Measurements from ENCODE around the gene RCC2.
"Not testable (repeated sequence)": the region's sequence is repeated elsewhere in the genome, so short reads cannot be mapped to it uniquely, and the experiment has no call there.

RCC2 gene
- 128 to 261 reads per million in 2 experiments for total RNA-seq

DNA sequence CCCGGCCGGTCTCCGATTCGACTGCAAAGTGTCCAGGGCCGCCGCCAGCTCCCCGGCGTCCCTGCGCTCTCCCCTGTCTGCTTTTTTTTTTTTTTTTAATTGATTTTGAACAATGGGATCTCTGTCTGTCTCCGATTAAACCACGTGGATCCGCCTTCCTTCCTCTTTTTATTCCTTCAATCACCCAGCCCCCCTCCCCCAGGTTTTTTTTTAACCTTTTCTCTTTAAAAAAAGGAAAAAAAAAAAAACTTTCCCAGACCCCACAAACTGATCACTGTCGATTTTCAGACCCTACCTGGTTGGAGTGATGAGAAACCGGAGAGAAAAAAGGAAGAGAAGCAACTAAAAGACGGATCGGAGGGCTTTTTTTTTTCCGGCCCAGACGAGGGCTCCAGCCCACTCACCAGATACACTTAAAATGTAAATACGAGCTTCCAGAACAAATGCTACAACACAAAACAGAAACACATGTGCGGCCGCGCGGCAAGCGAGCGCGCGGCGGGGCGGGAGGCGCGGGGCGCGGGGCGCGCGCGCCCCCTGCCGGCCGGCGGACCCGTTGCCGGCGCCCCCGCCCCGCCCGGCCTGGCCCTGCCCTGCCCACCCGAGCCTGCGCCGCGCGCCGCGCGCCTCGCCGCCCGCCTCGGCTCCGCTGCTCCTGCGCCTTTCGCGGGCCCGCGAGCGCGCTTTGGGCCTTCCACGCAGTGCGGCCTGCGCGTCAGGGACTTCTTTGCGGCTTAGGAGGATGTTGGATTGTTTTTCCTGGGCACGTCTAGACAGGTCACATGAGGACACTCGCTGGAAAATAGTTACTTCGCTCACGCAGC, at the start of gene RCC2:
Gene RCC2 (minus strand): TSS at position 428 of the 824 bp plus-strand sequence. CDS start 1,163 bp downstream, outside the sequence.
- peak; percentile 60 for DNase-seq (ENCODE audit: low read depth)

DNA sequence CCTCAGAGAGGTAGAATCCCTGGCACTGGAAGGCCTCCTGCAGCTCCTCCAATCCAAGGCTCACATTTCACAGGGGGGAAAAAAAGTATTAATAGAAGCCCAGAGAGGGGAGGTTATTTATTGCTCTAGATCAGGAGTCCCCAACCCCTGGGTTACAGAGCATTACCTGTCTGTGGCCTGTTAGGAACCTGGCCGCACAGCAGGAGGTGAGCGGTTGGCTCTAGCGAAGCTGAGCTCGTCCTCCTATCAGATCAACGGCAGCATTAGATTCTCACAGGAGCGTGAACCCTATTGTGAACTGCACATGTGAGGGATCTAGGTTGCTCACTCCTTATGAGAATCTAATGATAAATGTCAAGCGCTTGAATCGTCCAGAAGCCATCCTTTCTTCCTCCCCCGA, 46.8 kb upstream of the RCC2 start:
- no peak for DNase-seq (ENCODE audit: low read depth)

DNA sequence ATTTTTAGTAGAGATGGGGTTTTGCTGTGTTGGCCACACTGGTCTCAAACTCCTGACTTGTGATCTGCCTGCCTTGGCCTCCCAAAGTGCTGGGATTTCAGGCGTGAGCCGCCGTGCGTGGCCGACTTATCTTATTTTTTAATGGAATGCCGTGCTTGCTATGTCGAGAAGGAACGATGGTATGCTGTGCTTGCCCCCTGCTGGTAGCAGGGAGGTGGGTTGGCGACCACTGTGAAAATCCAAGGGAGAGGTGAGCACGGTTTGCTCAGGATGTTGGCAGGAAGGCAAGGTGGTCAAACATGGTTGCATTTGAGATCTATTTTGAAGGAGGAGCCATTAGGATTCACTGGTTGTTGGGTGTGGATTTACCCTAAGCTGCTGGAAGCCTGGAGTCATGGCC, 45.8 kb upstream of the RCC2 start:
- no peak for DNase-seq (ENCODE audit: low read depth)

DNA sequence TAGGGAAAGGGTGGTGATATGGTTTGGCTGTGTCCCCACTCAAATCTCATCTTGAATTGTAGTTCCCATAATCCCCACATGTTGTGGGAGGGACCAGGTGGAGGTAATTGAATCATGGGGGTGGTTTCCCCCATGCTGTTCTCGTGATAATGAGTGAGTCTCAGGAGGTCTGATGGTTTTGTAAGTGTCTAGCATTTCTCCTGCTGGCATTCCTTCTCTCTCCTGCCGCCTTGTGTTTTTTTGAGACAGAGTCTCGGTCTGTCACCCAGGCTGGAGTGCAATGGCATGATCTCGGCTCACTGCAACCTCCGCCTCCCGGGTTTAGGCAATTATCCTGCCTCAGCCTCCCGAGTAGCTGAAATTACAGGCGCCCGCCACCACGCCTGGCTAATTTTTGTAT, 42.5 kb upstream of the RCC2 start:
- not testable (repeated sequence) for DNase-seq (ENCODE audit: low read depth)

DNA sequence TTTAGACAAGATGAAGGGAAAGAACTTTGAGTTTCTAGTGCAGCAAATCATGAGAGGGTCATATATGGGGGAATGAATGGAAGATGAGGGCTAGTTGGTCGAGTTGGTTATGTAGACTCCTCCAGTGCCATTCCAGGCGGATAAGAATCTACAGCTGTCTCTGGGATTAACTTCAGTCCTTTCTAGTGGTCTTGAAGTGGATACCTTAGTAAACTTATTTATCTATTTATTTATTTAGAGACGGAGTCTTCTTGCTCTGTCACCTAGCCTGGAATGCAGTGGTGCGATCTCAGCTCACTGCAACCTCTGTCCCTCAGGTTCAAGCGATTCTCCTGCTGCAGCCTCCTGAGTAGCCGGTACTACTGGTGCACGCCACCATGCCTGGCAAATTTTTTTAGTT, 41.4 kb upstream of the RCC2 start:
- no peak for DNase-seq (ENCODE audit: low read depth)

DNA sequence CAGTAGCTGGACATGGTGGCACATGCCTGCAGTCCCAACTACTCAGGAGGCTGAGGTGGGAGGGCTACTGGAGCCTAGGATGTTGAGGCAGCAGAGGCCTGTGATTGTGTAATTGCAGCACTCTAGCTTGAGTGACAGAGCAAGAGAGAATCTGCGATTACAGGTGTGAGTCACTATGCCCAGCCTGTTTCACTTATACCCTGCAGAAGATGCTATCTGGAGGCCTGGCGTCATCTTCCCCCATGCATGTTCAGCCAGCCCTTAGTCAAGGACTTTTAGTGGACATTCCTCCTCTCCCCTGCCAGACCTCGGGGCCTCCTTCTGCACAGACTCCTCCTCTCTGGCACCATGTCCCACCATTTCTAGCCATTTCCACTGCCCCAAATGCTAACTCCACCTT, 36.3 kb upstream of the RCC2 start:
- no peak for DNase-seq (ENCODE audit: low read depth)

DNA sequence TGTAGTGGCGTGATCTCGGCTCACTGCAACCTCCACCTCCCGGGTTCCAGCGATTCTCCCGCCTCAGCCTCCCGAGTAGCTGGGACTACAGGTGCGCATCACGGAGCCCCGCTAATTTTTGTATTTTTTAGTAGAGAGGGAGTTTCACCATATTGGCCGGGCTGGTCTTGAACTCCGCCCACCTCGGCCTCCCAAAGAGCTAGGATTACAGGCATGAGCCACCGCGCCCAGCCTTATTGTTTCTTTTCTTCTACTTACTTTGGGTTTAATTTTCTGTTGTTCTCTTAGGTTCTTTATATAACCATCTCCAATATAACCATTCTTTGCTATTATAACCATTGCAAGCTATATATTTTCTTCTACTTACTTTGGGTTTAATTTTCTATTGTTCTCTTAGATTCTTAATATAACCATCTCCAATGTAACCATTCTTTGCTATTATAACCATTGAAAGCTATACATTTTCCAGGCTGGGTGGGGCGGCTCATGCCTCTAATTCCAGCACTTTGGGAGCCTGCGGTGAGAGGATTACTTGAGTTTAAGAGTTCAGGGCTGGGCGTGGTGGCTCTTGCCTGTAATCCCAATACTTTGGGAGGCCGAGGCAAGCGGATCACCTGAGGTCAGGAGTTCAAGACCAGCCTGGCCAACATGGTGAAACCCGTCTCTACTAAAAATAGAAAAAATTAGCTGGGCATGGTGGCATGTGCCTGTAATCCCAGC, 35.5 kb upstream of the RCC2 start:
- DNase-seq (ENCODE audit: low read depth) = not testable (repeated sequence)

DNA sequence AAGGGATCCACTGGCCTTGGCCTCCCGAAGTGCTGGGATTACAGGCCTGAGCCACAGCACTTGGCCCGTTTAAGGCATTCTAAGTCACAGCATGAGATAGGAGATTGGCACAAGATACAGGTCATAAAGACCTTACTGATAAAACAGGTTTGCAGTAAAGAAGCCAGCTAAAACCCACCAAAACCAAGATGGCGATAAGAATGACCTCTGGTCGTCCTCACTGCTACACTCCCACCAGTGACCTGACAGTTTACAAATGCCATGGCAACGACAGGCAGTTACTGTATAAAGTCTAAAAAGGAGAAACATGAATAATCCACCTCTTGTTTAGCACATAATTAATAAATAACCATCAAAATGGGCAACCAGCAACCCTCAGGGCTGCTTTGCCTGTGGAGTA, 33.3 kb upstream of the RCC2 start:
- DNase-seq (ENCODE audit: low read depth) = no peak

DNA sequence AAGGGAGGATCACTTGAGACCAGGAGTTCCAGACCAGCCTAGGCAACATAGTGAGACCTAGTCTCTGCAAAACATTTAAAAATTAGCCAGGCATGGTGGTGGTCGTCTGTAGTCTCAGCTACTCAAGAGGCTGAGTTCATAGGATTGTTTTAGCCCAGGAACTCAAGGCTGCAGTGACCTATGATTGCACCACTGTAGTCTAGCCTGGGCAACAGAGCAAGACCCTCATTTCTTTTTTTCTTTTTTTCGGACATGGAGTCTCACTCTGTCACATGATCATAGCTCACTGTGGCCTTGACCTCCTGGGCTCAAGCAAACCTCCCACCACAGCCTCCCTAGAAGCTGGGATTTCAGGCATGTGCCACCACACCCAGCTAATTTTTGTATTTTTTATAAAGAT, 31.9 kb upstream of the RCC2 start:
- DNase-seq (ENCODE audit: low read depth) = no peak

DNA sequence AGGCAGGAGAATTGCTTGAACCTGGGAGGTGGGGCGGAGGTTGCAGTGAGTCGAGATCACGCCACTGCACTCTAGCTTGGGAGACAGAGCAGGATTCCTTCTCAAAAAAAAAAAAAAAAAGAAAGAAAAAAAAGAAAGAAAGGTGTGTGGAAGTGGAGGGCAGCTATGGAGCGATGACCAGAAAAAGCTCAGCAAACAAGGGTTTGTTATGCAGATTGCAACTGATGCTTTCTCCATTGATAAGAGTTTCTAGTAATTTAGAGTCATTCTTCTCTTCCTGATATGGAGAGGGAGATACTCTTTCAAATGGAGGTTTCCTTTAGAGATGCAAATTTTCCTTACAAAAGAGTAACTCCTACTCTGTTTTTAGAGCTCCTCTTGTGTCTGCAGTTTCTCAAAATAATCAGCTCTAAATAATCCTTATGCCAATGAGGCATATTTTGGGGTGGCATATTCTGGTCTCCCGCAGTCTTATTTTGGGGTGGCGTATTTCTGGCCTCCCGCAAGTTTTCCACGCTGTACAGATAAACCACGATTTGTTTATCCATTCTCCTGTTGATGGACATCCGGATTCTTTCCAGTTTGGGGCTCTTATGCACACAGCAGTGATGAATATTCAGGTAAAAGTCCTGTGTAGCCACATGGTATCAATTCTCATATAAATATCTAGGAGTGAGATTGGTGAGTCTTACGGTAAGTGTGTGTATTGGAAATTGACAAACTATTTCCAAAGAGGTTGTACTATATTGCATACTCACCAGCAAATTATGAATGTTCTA, 30.7 kb upstream of the RCC2 start:
- DNase-seq (ENCODE audit: low read depth) = no peak

DNA sequence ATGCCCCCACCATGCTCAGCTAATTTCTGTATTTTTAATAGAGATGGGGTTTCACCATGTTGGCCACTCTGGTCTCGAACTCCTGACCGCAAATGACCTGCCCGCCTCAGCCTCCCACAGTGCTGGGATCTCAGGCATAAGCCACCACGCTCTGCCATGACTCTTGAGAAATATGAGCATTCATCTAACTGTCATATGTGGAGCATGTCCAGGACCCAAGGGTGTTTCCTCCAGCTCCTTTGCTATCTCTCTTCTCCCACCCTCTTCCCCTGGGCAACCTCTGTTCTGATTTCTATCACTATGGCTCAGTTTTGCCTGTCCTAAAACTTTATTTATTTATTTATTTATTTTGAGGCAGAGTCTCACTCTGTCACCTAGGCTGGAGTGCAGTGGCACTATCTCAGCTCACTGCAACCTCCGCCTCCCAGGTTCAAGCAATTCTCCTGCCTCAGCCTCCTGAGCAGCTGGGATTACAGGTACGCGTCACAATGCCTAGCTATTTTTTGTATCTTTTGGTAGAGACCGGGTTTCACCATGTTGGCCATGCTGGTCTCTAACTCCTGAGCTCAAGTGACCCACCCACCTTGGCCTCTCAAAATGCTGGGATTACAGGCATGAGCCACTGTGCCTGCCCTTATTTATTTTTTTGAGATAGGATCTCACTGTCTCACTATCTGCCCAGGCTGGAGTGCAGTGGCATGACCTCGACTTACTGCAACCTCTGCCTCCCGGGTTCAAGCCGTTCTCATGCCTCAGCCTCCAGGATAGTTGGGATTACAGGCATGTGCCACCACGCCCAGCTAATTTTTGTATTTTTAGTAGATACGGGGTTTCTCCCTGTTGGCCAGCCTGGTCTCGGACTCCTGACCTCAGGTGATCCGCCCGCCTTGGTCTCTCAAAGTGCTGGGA, 29.1 kb upstream of the RCC2 start:
- not testable (repeated sequence) for DNase-seq (ENCODE audit: low read depth)

DNA sequence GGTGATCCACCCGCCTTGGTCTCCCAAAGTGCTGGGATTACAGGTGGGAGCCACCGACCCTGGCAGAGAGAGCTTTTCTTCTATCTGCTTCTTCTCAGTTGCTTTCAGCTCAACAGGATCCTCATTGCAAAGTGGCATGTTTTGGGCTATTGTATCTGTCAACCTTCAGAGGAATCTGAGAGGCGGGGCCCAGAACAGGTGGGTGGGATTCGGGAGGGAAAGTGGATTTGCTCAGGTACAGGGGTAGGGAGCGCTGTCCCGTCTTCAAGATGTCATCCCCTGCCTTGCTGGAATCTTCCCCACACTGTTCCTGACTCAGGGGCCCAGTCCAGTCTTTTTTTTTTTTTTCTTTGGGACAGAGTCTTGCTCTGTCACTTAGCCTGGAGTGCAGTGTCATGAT, 26.9 kb upstream of the RCC2 start:
- DNase-seq (ENCODE audit: low read depth) = no peak

DNA sequence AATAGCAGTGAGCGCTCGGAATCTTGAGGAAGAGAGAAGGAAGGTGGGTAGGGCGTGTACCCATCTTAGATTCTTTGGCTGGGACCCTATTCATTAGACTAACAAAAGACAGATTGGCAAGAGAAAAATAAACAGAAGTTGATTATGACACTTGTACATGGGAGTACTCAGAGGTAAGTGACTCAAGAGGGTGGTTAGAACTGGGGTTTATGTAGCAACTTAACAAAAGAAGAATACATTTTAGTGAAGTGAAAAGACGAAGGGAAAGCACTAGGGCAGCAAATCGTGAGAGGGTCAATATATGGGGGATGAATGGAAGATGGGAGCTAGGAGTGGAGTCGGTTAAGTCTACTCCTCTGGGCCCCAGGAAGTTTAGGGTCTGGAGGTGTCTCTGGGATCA, 25.8 kb upstream of the RCC2 start:
- DNase-seq (ENCODE audit: low read depth) = no peak

DNA sequence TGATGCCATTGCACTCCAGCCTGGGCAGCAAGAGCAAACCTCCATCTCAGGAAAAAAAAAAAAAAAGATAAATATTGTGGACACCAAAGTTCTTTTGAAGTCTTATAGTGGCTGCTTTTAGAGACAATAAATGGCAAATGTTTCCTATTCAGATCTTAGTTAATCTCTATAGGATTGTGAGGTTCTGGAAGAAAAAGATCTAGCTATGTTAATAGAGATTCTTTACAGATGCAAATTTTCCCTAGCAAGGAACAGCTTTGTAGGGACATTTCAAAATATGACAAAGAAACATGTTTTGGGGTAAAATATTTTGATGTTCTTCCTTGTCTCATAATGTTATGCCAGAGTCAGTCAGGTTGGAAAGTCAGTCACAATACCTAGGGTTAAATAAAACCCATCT, 24.5 kb upstream of the RCC2 start:
- no peak for DNase-seq (ENCODE audit: low read depth)

DNA sequence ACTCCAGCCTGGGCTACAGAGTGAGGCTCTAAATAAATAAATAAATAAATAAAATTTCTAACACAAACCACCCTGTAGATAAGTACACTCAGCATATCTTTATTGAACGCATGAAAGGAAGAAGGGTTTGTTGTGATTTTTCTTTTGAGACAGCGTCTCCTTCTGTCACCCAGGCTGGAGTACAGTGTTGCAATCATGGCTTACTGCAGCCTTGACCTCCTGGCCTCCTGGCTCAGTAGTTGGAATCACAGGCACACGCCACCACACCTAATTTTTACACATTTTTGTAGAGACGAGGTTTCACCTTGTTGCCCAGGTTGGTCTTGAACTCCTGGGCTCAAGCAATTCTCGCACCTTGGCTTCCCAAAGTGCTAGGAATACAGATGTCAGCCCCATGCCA, 23.2 kb upstream of the RCC2 start:
- DNase-seq (ENCODE audit: low read depth) = no peak

DNA sequence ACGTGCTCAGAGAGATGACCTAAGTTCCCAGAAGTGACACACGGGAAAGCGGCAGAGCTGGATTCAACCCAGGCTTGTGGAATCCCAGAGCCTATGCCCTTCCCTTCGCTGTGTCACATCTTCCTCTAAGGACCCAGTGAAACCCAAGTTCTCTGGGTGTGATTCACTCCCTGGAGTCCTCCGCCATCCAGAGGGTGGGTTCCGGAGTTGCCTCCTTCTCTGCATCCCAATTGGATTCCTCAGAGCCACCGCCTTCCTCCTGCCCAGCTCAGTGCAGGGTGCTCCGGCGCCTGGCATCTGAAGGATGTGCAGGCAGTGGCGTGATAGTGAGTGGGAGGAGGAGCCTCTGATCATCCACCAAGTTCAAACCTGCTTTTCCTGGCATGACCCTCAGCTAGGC, 20.7 kb upstream of the RCC2 start:
- DNase-seq (ENCODE audit: low read depth) = no peak

DNA sequence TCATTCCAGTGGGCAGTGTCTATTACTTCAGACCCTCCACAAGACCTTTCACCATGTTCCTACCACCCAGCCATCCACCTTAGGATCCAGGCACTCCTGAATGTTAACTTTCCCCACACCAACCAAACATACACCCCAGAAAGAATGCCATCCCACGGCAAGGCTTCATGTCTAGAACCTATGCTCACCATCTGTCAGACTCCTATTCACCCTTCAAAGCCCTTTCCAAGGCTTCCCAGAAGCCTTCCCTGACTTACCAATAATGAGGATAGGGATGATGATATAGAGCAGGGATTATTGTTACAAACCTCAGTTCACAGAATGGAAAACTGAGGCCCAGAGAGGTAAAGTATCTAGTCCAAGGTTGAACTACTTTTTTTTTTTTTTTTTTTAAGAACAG, 19.3 kb upstream of the RCC2 start:
- no peak for DNase-seq (ENCODE audit: low read depth)

DNA sequence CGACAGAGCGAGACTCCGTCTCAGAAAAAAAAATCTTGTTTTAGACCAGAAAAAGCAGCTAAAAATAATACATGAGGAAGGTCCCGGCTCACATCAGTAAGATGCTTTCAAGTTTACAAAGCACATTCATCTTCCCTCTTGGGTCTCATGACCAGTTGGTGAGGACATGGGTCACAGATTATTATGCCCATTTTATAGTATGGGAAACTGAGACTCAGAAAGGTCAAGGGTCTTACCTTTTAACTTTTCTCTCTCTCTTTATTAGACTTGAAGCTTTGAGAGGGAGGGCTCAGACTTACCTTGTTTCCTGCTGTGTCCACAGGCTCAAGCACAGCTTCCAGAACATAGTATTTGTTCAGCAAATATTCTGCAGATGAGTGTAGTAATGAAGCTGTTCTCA, 13.2 kb upstream of the RCC2 start:
- no peak for DNase-seq (ENCODE audit: low read depth)

DNA sequence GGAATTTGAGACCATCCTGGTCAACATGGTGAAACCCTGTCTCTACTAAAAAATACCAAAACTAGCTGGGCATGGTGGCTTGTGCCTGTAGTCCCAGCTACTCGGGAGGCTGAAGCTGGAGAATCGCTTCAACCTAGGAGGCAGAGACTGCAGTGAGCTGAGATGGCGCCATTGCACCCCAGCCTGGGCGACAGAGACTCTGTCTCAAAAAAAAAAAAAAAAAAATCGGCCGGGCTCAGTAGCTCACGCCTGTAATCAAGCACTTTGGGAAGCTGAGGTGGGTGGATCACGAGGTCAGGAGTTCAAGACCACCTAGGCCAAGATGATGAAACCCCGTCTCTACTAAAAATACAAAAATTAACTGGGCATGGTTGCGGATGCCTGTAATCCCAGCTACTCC, 12.7 kb upstream of the RCC2 start:
- not testable (repeated sequence) for DNase-seq (ENCODE audit: low read depth)

DNA sequence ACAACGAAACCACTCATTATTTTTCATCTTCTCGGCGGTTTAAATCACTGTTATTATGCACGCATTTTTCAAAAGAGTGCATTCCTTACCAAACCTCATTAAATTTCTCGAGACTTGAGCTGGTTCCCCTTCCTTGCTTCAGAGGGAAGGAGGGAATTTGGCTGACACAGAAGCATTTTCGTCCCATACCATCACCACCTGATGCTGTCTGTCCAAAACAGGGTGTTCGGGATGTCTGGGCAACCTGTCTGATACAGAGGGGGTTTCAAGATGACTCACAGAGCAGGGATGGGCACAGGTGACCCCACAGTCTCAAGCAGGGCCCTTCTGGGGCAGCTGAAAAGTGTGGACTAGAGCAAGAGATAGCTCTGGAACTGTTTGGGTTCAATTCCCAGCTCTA, 12.3 kb upstream of the RCC2 start:
- DNase-seq (ENCODE audit: low read depth) = no peak

DNA sequence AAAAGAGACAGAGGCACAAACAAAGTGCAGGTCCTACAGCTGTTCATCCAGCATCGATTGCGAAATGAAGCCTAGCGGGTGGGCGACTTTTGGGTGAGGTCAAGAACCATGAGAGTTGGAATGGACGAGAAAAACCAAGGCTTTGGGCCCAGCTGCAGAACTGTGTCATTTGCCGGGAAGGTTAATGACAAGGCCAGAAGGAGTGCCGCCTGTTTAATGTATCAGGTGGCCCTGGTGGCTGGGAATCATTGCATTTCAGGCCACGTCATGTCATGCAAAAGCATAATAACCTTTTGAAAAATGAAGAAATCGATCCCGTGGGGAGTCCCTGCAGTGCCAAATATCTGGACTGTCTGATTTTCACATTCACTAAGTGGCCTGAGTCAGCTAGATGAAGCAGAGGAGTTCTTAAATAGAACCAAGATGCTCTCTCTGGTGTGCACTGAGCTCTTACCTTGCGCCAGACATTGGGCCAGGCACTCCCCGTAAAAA, 8.1 kb upstream of the RCC2 start:
- DNase-seq (ENCODE audit: low read depth) = no peak
